ENCODE data around the gene IMPA2. TPM values are rescaled to one million over a fixed set of nuclear protein-coding genes. Genes with fewer than 3 reads are reported as not detected.
A peak's percentile ranks its signal among the peaks of the same experiment; 100 is the strongest.

The IMPA2 gene
- total and polyA plus RNA-seq, 2 of the 8 experiments (the other 6 are each of a cell fraction or from before 2014, with no cell fraction given): 102 to 140 TPM

DNA sequence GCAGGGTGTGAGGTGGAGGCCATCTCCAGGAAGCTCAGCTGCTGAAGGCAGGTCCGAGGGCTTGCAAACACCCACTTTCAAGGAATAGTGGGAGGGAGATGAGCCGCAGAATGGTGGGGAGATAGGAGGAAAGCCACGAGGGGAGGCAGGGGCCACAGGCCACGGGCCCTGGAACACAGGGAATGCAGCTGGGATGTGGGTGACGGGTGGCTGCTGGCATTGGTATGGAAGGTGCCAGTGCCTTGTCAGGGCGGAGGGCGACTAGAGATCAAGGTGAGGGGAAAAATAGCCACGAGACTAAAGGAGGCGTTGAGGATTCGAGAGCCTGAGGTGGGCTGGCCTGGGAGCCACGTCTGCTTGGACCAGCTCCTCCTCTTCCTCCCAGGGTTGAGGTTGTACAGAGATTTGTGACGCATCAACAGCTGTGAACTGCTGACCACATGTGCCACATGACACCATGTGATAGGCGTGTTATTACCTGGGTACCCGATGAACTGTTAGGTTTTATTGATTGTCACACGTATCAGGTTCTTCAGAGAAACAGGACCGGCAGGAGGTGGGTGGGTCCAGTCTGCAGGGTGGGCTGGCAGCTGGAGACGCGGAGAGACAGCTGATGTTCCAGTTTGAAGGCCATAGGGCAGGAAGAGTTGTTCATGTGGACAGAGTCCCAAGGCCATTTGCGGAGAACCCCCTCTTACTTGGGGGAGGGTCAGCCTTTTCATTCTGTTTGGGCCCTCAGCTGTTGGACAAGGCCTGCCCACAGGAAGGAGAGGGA, 9.9 kb downstream of the IMPA2 start:
- H3K4me2 ChIP-seq (ENCODE audit: insufficient read depth in 1 of 2, low read depth in 2 of 2, low read length in 2 of 2): no peak overlapping the region
- no peak overlapping the region for H2BK5ac ChIP-seq (ENCODE audit: low read depth, low read length)
- no peak overlapping the region for H4K8ac ChIP-seq (ENCODE audit: extremely low read depth, insufficient read depth, low read length)
- H3K79me2 ChIP-seq (ENCODE audit: control insufficient read depth in 1 of 2, insufficient read depth in 2 of 2, low read length in 2 of 2): peaks cover 9 to 94% of the 10 kb centered on the region in 2 experiments
- no peak overlapping the region for H2AFZ ChIP-seq (ENCODE audit: low read length)
- CTCF ChIA-PET (ENCODE audit: partially characterized antibody): interaction anchor here (1.1 to 12.5 kb wide), 3 partner anchors 9 to 45 kb away, joined by 3 to 471 read pairs (median 105); no protein-coding TSS in a partner anchor
- H2BK20ac ChIP-seq (ENCODE audit: low read length): no peak overlapping the region
- H3K14ac ChIP-seq (ENCODE audit: insufficient read length): no peak overlapping the region
- no peak overlapping the region for H3K18ac ChIP-seq (ENCODE audit: extremely low read depth, low read length)
- no peaks in the 10 kb centered on the region for H3K27me3 ChIP-seq (replicated peaks in 1 of 4; ENCODE audit: control insufficient read depth in 3 of 4, extremely low read depth in 1 of 4, insufficient read depth in 3 of 4, low read length in 3 of 4)
- no peaks in the 10 kb centered on the region for H3K36me3 ChIP-seq (ENCODE audit: control insufficient read depth in 2 of 4, insufficient read depth in 4 of 4, low read length in 3 of 4)
- no peak overlapping the region for H3K4me3 ChIP-seq (ENCODE audit: extremely low read depth in 1 of 4, insufficient read depth in 2 of 4, low read depth in 3 of 4, low read length in 4 of 4)
- peaks cover 29% of the 10 kb centered on the region for H3K79me1 ChIP-seq (ENCODE audit: low read depth, low read length)
- POLR2A ChIA-PET (ENCODE audit: partially characterized antibody): interaction anchor here (0.6 to 10.4 kb wide), 7 partner anchors 9 to 337 kb away, joined by 3 to 100 read pairs (median 3); partner anchors contain the start of gene IMPA2
- H4K91ac ChIP-seq (replicated peaks; ENCODE audit: insufficient read length, low read length): no peak overlapping the region
- no peak overlapping the region for H2BK12ac ChIP-seq (ENCODE audit: low read depth, low read length)
- no peaks in the 10 kb centered on the region for H3K23me2 ChIP-seq (ENCODE audit: low read depth, low read length)
- H3K23ac ChIP-seq (ENCODE audit: insufficient read length): no peak overlapping the region
- no peak overlapping the region for H4K5ac ChIP-seq (ENCODE audit: insufficient read length, low read depth, low read length)
- H2BK15ac ChIP-seq (ENCODE audit: low read length): 0 out of 2 replicates have a peak overlapping the region, but pooled peaks have one; percentile 18
- H3K9ac ChIP-seq (replicated peaks in 1 of 4; ENCODE audit: extremely low read depth in 1 of 4, low read depth in 3 of 4, low read length in 3 of 4): no peak overlapping the region
- H2AK5ac ChIP-seq (ENCODE audit: low read depth, low read length): peak overlapping the region; percentile 72; the same call in 1 of the 2 replicates
- 82% methylated on average over 18 of the region's 19 CpGs; no CpG with 5 or more reads in 1 of the 2 experiments for WGBS, 2 experiments (ENCODE audit: extremely low coverage in 1 of 2, insufficient coverage in 1 of 2, insufficient read length in 1 of 2, insufficient replicate concordance in 2 of 2, low coverage in 1 of 2, low lambda C conversion rate in 2 of 2, missing lambda C conversion rate in 1 of 2)
- DNase-seq (ENCODE audit: low read depth in 1 of 2, low spot score in 2 of 2) (no peak), FAIRE-seq (no peak)
- no peak overlapping the region for H3K56ac ChIP-seq (replicated peaks; ENCODE audit: insufficient read length, low read depth, low read length)
- H3K4ac ChIP-seq (replicated peaks; ENCODE audit: insufficient read length, low read depth, low read length): no peak overlapping the region
- H3K4me1 ChIP-seq (replicated peaks in 1 of 4; ENCODE audit: control insufficient read depth in 3 of 4, insufficient read depth in 4 of 4, low read length in 3 of 4): peaks cover 16 to 33% (median 19%) of the 10 kb centered on the region in 4 experiments
- no peaks in the 10 kb centered on the region for H3K9me3 ChIP-seq (ENCODE audit: insufficient read depth in 2 of 2, low read depth in 1 of 2, low read length in 1 of 2)
- no peak overlapping the region for H2BK120ac ChIP-seq (replicated peaks; ENCODE audit: low read depth, low read length)
- H4K20me1 ChIP-seq (replicated peaks in 1 of 2; ENCODE audit: control insufficient read depth in 1 of 2, insufficient read depth in 2 of 2, low read length in 2 of 2): peaks cover 21 to 38% of the 10 kb centered on the region in 2 experiments
- no peak overlapping the region for H3K27ac ChIP-seq (ENCODE audit: low read depth, low read length)
- TF ChIP-seq CREB1 (IDR thresholded peaks at IDR 0.05) (no peak), CBX8 (IDR thresholded peaks at IDR 0.05; ENCODE audit: borderline replicate concordance, low read depth, low read length) (no peak), BACH1 (IDR thresholded peaks at IDR 0.05; ENCODE audit: low read length) (no peak), POLR2A (IDR thresholded peaks at IDR 0.05; ENCODE audit: control extremely low read depth in 1 of 2, low read depth in 2 of 2, low read length in 2 of 2) (no peak), MAFK (IDR thresholded peaks at IDR 0.05; ENCODE audit: low read depth, low read length) (no peak)

All from H1 (cell line).